GM12878 (cell line): Measurements from ENCODE around the gene TTLL10.

Experiments used
- ESRRA ChIP-seq: IDR thresholded peaks from 2 replicates; pipeline ENCODE4 v1.6.1; 2012; ENCODE audit warnings: mild to moderate bottlenecking, low read length, improper control_type of control experiment
- POLR2A ChIP-seq: IDR thresholded peaks from 2 replicates; pipeline ENCODE4 v1.6.1; 2011; ENCODE audit warnings: low read depth, mild to moderate bottlenecking, low read length
- TF ChIP-seq, protein P1 (sequence below), 3 experiments: IDR thresholded peaks in 2 of 3; conservative IDR thresholded peaks in 1 of 3; 2 replicates each; pipeline ENCODE4 v1.5.1; 2011; ENCODE audit warnings: low read depth in 3 of 3, low read length in 3 of 3, mild to moderate bottlenecking in 3 of 3, control low read depth in 2 of 3, moderate library complexity in 2 of 3, inconsistent platforms in 1 of 3, mixed read lengths in 1 of 3; ENCODE audit not compliant: control insufficient read depth in 2 of 3, insufficient read depth in 1 of 3; ENCODE audit errors: extremely low read depth in 1 of 3
- TF ChIP-seq, protein P2 (sequence below): fragments of 450-650 bp; IDR thresholded peaks from 2 replicates; pipeline ENCODE4 v1.6.1; 2017; ENCODE audit warnings: mild to moderate bottlenecking, moderate library complexity

DNA sequence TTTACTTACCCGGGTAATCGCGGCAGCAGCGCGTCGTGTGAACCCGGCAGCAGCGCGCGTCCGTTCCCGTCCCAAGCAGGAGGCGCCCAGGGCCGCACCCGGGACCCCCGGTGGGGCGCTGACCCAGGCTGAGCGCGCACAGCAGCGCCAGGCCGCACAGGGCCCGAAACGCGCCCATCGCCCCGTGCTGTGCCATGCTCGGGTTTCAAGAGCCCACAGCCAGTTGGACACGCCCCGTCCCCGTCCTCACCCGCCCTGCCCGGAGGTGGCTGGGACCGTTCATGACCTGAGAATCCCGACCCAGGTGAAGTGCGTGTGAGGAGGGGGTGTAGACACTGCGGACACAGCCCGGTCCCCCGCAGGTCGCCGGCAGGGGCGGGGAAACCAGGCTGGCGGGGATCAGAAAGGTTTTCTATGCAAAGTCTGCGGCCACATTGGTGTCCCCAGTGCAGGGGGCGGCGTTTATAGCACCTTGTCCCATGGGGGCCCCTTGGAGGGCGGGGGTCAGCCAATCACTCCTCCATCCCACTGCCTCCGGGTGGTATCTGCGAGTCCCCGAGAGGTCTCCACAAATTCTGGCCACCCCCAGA, 32.8 kb downstream of the TTLL10 start, which contains the start of gene TNFRSF18:
- TF ChIP-seq, protein P1, sequence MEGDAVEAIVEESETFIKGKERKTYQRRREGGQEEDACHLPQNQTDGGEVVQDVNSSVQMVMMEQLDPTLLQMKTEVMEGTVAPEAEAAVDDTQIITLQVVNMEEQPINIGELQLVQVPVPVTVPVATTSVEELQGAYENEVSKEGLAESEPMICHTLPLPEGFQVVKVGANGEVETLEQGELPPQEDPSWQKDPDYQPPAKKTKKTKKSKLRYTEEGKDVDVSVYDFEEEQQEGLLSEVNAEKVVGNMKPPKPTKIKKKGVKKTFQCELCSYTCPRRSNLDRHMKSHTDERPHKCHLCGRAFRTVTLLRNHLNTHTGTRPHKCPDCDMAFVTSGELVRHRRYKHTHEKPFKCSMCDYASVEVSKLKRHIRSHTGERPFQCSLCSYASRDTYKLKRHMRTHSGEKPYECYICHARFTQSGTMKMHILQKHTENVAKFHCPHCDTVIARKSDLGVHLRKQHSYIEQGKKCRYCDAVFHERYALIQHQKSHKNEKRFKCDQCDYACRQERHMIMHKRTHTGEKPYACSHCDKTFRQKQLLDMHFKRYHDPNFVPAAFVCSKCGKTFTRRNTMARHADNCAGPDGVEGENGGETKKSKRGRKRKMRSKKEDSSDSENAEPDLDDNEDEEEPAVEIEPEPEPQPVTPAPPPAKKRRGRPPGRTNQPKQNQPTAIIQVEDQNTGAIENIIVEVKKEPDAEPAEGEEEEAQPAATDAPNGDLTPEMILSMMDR (IDR thresholded peaks at IDR 0.05 in 2 of 3, conservative IDR thresholded peaks at IDR 0.05 in 1 of 3; ENCODE audit: control insufficient read depth in 2 of 3, extremely low read depth in 1 of 3, insufficient read depth in 1 of 3, low read depth in 3 of 3, low read length in 3 of 3), result no peak
- TF ChIP-seq, protein P2, sequence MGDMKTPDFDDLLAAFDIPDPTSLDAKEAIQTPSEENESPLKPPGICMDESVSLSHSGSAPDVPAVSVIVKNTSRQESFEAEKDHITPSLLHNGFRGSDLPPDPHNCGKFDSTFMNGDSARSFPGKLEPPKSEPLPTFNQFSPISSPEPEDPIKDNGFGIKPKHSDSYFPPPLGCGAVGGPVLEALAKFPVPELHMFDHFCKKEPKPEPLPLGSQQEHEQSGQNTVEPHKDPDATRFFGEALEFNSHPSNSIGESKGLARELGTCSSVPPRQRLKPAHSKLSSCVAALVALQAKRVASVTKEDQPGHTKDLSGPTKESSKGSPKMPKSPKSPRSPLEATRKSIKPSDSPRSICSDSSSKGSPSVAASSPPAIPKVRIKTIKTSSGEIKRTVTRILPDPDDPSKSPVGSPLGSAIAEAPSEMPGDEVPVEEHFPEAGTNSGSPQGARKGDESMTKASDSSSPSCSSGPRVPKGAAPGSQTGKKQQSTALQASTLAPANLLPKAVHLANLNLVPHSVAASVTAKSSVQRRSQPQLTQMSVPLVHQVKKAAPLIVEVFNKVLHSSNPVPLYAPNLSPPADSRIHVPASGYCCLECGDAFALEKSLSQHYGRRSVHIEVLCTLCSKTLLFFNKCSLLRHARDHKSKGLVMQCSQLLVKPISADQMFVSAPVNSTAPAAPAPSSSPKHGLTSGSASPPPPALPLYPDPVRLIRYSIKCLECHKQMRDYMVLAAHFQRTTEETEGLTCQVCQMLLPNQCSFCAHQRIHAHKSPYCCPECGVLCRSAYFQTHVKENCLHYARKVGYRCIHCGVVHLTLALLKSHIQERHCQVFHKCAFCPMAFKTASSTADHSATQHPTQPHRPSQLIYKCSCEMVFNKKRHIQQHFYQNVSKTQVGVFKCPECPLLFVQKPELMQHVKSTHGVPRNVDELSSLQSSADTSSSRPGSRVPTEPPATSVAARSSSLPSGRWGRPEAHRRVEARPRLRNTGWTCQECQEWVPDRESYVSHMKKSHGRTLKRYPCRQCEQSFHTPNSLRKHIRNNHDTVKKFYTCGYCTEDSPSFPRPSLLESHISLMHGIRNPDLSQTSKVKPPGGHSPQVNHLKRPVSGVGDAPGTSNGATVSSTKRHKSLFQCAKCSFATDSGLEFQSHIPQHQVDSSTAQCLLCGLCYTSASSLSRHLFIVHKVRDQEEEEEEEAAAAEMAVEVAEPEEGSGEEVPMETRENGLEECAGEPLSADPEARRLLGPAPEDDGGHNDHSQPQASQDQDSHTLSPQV, result no peak
- TF ChIP-seq POLR2A, result no peak
- no peak for TF ChIP-seq ESRRA
